K562 (cell line): ENCODE data around the gene EEFSEC. TPM values are rescaled to one million over a fixed set of nuclear protein-coding genes. Genes with fewer than 3 reads are reported as not detected.
A peak's percentile ranks its signal among the peaks of the same experiment; 100 is the strongest.

Experiments
- ATAC-seq: fragments of 200-7000 bp; cut with Tn5 transposase; 3 replicates; pipeline ENCODE4 v1.9.1; 2020; ENCODE audit warnings: moderate library complexity
- BruUV-seq: library from RNA; stranded (reverse); fragments of 400-500 nt; replicated peaks from 2 replicates; lab custom pipeline; 2021; lab: Mats Ljungman, UMichigan
- CTCF ChIA-PET: fragments of 300-600 bp; formaldehyde crosslinking; extraction: SDS; loops from one replicate; lab custom pipeline; 2021; ENCODE audit warnings: low intra/inter-chr PET ratio; lab: Yijun Ruan, JAX
- POLR2A ChIA-PET: fragments of 300-600, 350-650 bp; sonication (Branson Sonifier 250); formaldehyde crosslinking; extraction: SDS; loops from one replicate; lab custom pipeline; 2021; ENCODE audit warnings: antibody characterized with exemption, inconsistent platforms; lab: Yijun Ruan, JAX
- DNase-seq, 4 experiments: peaks; one replicate each; pipeline versions ENCODE4 v3.0.0 to v3.0.0-alpha.2; 2011 to 2018; ENCODE audit warnings: low spot score in 3 of 4, mixed read lengths in 3 of 4; ENCODE audit errors: extremely low read depth in 1 of 4
- FAIRE-seq: peaks from 2 replicates; lab custom pipeline; 2011; peaks lifted over from hg19 to GRCh38; lab: Jason Lieb, UNC
- H2AFZ ChIP-seq: 2 replicates; pipeline ENCODE4 v1.6.0; 2011; ENCODE audit warnings: low read depth, low read length, control low read depth, inconsistent platforms
- H3K27ac ChIP-seq: fragments of 200-600 bp; 3 replicates; pipeline ENCODE4 v1.8.0; 2011; ENCODE audit warnings: low read depth, mild to moderate bottlenecking, control low read depth, inconsistent platforms, low read length, moderate library complexity, mixed read lengths; ENCODE audit errors: extremely low read depth
- H3K27me3 ChIP-seq, 2 experiments: fragments of 300-600 bp in 1 of 2; 2 replicates in 1 of 2; 3 replicates in 1 of 2; pipeline versions ENCODE4 v1.6.0 to v1.8.0; 2011; ENCODE audit warnings: inconsistent platforms in 2 of 2, low read length in 2 of 2, mild to moderate bottlenecking in 1 of 2, mixed read lengths in 1 of 2, moderate library complexity in 1 of 2; ENCODE audit not compliant: control insufficient read depth in 2 of 2, insufficient read depth in 2 of 2
- H3K36me3 ChIP-seq: fragments of 300-600 bp; 3 replicates; pipeline ENCODE4 v1.8.0; 2011; ENCODE audit warnings: mild to moderate bottlenecking, low read length, inconsistent platforms; ENCODE audit not compliant: control insufficient read depth, insufficient read depth
- H3K4me1 ChIP-seq, 2 experiments: fragments of 200-600 bp in 1 of 2; replicated peaks in 1 of 2; 2 replicates in 1 of 2; 3 replicates in 1 of 2; pipeline versions ENCODE4 v1.5.1 to v1.8.0; 2011; ENCODE audit warnings: inconsistent platforms in 2 of 2, low read length in 2 of 2, mild to moderate bottlenecking in 1 of 2, mixed read lengths in 1 of 2, moderate library complexity in 1 of 2; ENCODE audit not compliant: control insufficient read depth in 2 of 2, insufficient read depth in 2 of 2
- H3K4me2 ChIP-seq: 2 replicates; pipeline ENCODE4 v1.6.1; 2011; ENCODE audit warnings: low read length, control low read depth, inconsistent platforms, mixed read lengths; ENCODE audit not compliant: insufficient read depth
- H3K4me3 ChIP-seq: fragments of 200-600 bp; sonication (generic), shearing (Covaris generic); 2 replicates; pipeline ENCODE4 v1.5.1; 2016; ENCODE audit warnings: control low read depth, inconsistent platforms
- H3K79me2 ChIP-seq: fragments of 200-600 bp; 3 replicates; pipeline ENCODE4 v1.8.0; 2011; ENCODE audit warnings: low read length, inconsistent platforms; ENCODE audit not compliant: control insufficient read depth, insufficient read depth
- H3K9ac ChIP-seq, 2 experiments: 2 replicates each; pipeline versions ENCODE4 v1.6.0 to v1.6.1; 2011; ENCODE audit warnings: low read depth in 2 of 2, low read length in 2 of 2, control low read depth in 1 of 2, inconsistent platforms in 1 of 2, mild to moderate bottlenecking in 1 of 2, mixed read lengths in 1 of 2; ENCODE audit not compliant: insufficient read depth in 1 of 2
- H3K9me1 ChIP-seq: one replicate; pipeline ENCODE4 v1.6.0; 2011; ENCODE audit warnings: inconsistent platforms, mild to moderate bottlenecking, low read length, moderate library complexity; ENCODE audit not compliant: control insufficient read depth, insufficient read depth
- H3K9me3 ChIP-seq: replicated peaks from 2 replicates; pipeline ENCODE4 v1.5.1; 2011; ENCODE audit warnings: low read depth, low read length, inconsistent platforms; ENCODE audit not compliant: control insufficient read depth, insufficient read depth
- H4K20me1 ChIP-seq: replicated peaks from 2 replicates; pipeline ENCODE4 v1.6.1; 2011; ENCODE audit warnings: low read length, inconsistent platforms, mixed read lengths; ENCODE audit not compliant: control insufficient read depth, insufficient read depth
- ARID2 ChIP-seq: fragments of 450-650 bp; IDR thresholded peaks from 2 replicates; pipeline ENCODE4 v1.6.1; 2017; ENCODE audit warnings: antibody characterized with exemption, mild to moderate bottlenecking
- BMI1 ChIP-seq: fragments of 150-350 bp; IDR thresholded peaks from 2 replicates; pipeline ENCODE4 v1.6.1; 2014; ENCODE audit warnings: low read length
- E2F3 ChIP-seq: fragments of 250-450 bp; sonication (Bioruptor Pico); IDR thresholded peaks from 2 replicates; pipeline ENCODE4 v1.4.0; 2020; ENCODE audit warnings: mild to moderate bottlenecking
- ILF3 ChIP-seq: fragments of 450-650 bp; IDR thresholded peaks from 2 replicates; pipeline ENCODE4 v1.6.1; 2018; ENCODE audit warnings: antibody characterized with exemption, mild to moderate bottlenecking, moderate library complexity, borderline replicate concordance
- MYC ChIP-seq, 2 experiments: fragments of 250-450 bp in 1 of 2; sonication (Bioruptor Pico) in 1 of 2; IDR thresholded peaks; 2 replicates each; pipeline versions ENCODE4 v1.5.1 to v1.6.1; 2012 to 2021; ENCODE audit warnings: low read depth in 2 of 2, borderline replicate concordance in 1 of 2, improper control_type of control experiment in 1 of 2, low read length in 1 of 2, mild to moderate bottlenecking in 1 of 2, moderate library complexity in 1 of 2
- PCBP2 ChIP-seq: fragments of 200-400 bp; formaldehyde crosslinking; IDR thresholded peaks from 2 replicates; pipeline ENCODE4 v1.6.1; 2018; ENCODE audit warnings: low read length, low read depth, mild to moderate bottlenecking, moderate library complexity; ENCODE audit not compliant: poor library complexity, severe bottlenecking
- ZNF511 ChIP-seq: sonication (generic); formaldehyde crosslinking; IDR thresholded peaks from 2 replicates; pipeline ENCODE4 v1.8.0; 2022; ENCODE audit warnings: mild to moderate bottlenecking, missing genetic modification reagents
- ZNF77 ChIP-seq: fragments of 250-450 bp; sonication (Bioruptor Pico); IDR thresholded peaks from 2 replicates; pipeline ENCODE4 v1.5.0; 2020
- WGBS: fragments of 100-300 bp; shearing (Covaris generic); methylation state at CpG from one replicate; pipeline ENCODE4 v1.1.6; 2016; ENCODE audit warnings: low coverage, mixed read lengths; ENCODE audit not compliant: insufficient coverage; ENCODE audit errors: missing lambda C conversion rate; 5-methylcytosine and 5-hydroxymethylcytosine counted together
- in situ Hi-C: fragments of 300-500 bp; cut with MboI; formaldehyde crosslinking; loops from 4 replicates; pipeline ENCODE4 v1.15.0; 2018; ENCODE audit warnings: inconsistent platforms, mixed read lengths
- intact Hi-C: fragments of 100-400 bp; cut with micrococcal nuclease; formaldehyde crosslinking; loops from 2 replicates; pipeline ENCODE4 v1.14.2; 2022
- polyA plus RNA-seq, 8 experiments: library from polyadenylated mRNA; depleted of rRNA in 4 of 8; stranded (reverse) in 5 of 8; unstranded in 3 of 8; fragments of >200 nt; fragmentation: Nextera tagmentation in 2 of 8; fragmentation: Illumina TruSeq in 1 of 8; extraction: Ambion mirVana in 2 of 8; extraction: Trizol in 1 of 8; gene quantifications; 2 replicates each; pipeline versions ENCODE4 v1.2.1 to v1.2.3, GENCODE V29; 2011 to 2014; ENCODE audit warnings: inconsistent platforms in 1 of 8, missing spikeins in 1 of 8
- total RNA-seq, 7 experiments: library from RNA; depleted of rRNA in 6 of 7; stranded (reverse); fragments of >200 nt in 6 of 7; fragmentation: Illumina TruSeq in 2 of 7; extraction: Trizol in 2 of 7; gene quantifications; 2 replicates each; pipeline versions ENCODE4 v1.2.1 to v1.2.3, GENCODE V29; 2011 to 2021; ENCODE audit warnings: low replicate concordance in 1 of 7
- TF ChIP-seq, protein P1 (sequence below): fragments of 450-650 bp; IDR thresholded peaks from 2 replicates; pipeline ENCODE4 v1.6.1; 2016; ENCODE audit warnings: mild to moderate bottlenecking, moderate library complexity

EEFSEC gene
- total and polyA plus RNA-seq, 9 of the 15 experiments (the other 6 are each of a cell fraction or from before 2014, with no cell fraction given), result 0.35 to 11.8 (median 7.7) TPM

GRCh38 chr3:128273109-128273840, 120.0 kb downstream of the EEFSEC start:
- WGBS, result 64% methylated on average over 2 of the region's 5 CpGs
- ChIA-PET CTCF (no interaction called here), POLR2A (interaction anchor here (0.6 to 0.8 kb wide), 2 partner anchors 15 to 49 kb away, joined by 3 to 6 read pairs; no protein-coding TSS in a partner anchor)
- no peak overlapping the region for H3K4me3 ChIP-seq
- peaks cover 0 to 5% of the 10 kb centered on the region in 2 experiments; a peak in 2 of 5 replicates for H3K4me1 ChIP-seq
- H3K4me2 ChIP-seq, result no peak overlapping the region
- no peak overlapping the region for H2AFZ ChIP-seq
- 0 out of 3 replicates have a peak, but pooled peaks cover 2% of the 10 kb centered on the region for H3K36me3 ChIP-seq
- H3K79me2 ChIP-seq, result no peaks in the 10 kb centered on the region
- no peaks in the 10 kb centered on the region for H3K9me1 ChIP-seq
- no peaks in the 10 kb centered on the region for H4K20me1 ChIP-seq
- H3K9me3 ChIP-seq, result no peaks in the 10 kb centered on the region
- intact Hi-C loops, result no loop called here
- in situ Hi-C loops, result no loop called here
- no peaks in the 10 kb centered on the region for H3K27me3 ChIP-seq
- ATAC-seq (no peak), FAIRE-seq (no peak), DNase-seq (no peak)
- no TSS peak for BruUV-seq
- 0 out of 4 replicates have a peak overlapping the region, but pooled peaks of 1 of the 2 experiments have one; percentile 17 for H3K9ac ChIP-seq
- H3K27ac ChIP-seq, result no peak overlapping the region
- no peak for TF ChIP-seq ZNF511 (CRISPR knock-in tag)
- no peak for TF ChIP-seq ZNF77 (CRISPR knock-in tag)
- no peak for TF ChIP-seq E2F3
- no peak for TF ChIP-seq ARID2
- no peak for TF ChIP-seq PCBP2
- TF ChIP-seq BMI1, result no peak
- TF ChIP-seq, protein P1, sequence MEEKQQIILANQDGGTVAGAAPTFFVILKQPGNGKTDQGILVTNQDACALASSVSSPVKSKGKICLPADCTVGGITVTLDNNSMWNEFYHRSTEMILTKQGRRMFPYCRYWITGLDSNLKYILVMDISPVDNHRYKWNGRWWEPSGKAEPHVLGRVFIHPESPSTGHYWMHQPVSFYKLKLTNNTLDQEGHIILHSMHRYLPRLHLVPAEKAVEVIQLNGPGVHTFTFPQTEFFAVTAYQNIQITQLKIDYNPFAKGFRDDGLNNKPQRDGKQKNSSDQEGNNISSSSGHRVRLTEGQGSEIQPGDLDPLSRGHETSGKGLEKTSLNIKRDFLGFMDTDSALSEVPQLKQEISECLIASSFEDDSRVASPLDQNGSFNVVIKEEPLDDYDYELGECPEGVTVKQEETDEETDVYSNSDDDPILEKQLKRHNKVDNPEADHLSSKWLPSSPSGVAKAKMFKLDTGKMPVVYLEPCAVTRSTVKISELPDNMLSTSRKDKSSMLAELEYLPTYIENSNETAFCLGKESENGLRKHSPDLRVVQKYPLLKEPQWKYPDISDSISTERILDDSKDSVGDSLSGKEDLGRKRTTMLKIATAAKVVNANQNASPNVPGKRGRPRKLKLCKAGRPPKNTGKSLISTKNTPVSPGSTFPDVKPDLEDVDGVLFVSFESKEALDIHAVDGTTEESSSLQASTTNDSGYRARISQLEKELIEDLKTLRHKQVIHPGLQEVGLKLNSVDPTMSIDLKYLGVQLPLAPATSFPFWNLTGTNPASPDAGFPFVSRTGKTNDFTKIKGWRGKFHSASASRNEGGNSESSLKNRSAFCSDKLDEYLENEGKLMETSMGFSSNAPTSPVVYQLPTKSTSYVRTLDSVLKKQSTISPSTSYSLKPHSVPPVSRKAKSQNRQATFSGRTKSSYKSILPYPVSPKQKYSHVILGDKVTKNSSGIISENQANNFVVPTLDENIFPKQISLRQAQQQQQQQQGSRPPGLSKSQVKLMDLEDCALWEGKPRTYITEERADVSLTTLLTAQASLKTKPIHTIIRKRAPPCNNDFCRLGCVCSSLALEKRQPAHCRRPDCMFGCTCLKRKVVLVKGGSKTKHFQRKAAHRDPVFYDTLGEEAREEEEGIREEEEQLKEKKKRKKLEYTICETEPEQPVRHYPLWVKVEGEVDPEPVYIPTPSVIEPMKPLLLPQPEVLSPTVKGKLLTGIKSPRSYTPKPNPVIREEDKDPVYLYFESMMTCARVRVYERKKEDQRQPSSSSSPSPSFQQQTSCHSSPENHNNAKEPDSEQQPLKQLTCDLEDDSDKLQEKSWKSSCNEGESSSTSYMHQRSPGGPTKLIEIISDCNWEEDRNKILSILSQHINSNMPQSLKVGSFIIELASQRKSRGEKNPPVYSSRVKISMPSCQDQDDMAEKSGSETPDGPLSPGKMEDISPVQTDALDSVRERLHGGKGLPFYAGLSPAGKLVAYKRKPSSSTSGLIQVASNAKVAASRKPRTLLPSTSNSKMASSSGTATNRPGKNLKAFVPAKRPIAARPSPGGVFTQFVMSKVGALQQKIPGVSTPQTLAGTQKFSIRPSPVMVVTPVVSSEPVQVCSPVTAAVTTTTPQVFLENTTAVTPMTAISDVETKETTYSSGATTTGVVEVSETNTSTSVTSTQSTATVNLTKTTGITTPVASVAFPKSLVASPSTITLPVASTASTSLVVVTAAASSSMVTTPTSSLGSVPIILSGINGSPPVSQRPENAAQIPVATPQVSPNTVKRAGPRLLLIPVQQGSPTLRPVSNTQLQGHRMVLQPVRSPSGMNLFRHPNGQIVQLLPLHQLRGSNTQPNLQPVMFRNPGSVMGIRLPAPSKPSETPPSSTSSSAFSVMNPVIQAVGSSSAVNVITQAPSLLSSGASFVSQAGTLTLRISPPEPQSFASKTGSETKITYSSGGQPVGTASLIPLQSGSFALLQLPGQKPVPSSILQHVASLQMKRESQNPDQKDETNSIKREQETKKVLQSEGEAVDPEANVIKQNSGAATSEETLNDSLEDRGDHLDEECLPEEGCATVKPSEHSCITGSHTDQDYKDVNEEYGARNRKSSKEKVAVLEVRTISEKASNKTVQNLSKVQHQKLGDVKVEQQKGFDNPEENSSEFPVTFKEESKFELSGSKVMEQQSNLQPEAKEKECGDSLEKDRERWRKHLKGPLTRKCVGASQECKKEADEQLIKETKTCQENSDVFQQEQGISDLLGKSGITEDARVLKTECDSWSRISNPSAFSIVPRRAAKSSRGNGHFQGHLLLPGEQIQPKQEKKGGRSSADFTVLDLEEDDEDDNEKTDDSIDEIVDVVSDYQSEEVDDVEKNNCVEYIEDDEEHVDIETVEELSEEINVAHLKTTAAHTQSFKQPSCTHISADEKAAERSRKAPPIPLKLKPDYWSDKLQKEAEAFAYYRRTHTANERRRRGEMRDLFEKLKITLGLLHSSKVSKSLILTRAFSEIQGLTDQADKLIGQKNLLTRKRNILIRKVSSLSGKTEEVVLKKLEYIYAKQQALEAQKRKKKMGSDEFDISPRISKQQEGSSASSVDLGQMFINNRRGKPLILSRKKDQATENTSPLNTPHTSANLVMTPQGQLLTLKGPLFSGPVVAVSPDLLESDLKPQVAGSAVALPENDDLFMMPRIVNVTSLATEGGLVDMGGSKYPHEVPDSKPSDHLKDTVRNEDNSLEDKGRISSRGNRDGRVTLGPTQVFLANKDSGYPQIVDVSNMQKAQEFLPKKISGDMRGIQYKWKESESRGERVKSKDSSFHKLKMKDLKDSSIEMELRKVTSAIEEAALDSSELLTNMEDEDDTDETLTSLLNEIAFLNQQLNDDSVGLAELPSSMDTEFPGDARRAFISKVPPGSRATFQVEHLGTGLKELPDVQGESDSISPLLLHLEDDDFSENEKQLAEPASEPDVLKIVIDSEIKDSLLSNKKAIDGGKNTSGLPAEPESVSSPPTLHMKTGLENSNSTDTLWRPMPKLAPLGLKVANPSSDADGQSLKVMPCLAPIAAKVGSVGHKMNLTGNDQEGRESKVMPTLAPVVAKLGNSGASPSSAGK, result no peak
- TF ChIP-seq ILF3, result no peak
- no peak for TF ChIP-seq MYC (IDR thresholded peaks at IDR 0.05; ENCODE audit: low read depth, low read length)
- no peak for TF ChIP-seq MYC (CRISPR knock-in tag; IDR thresholded peaks at IDR 0.05; ENCODE audit: borderline replicate concordance, low read depth)
